AG04450 (cell line): ENCODE measurements around the gene CTXND2. TPM values are rescaled to one million over a fixed set of nuclear protein-coding genes. Genes with fewer than 3 reads are reported as not detected.
A peak's percentile ranks its signal among the peaks of the same experiment; 100 is the strongest.

ENCODE experiments used
- CTCF ChIA-PET: fragments of 300-600, 350-600 bp; formaldehyde crosslinking; extraction: SDS; loops from one replicate; lab custom pipeline; 2022; ENCODE audit warnings: antibody characterized with exemption, inconsistent platforms; lab: Charles Lee
- POLR2A ChIA-PET: fragments of 350-600 bp; formaldehyde crosslinking; extraction: SDS; loops from one replicate; lab custom pipeline; 2021; ENCODE audit warnings: antibody characterized with exemption, inconsistent platforms; lab: Yijun Ruan, JAX
- DNase-seq: peaks from one replicate; pipeline ENCODE4 v3.0.0-alpha.2; 2011; ENCODE audit warnings: low read depth, low spot score
- H3K27ac ChIP-seq: one replicate; pipeline ENCODE4 v1.5.1; 2012; ENCODE audit warnings: low read depth, low read length, control low read depth
- H3K27me3 ChIP-seq: one replicate; pipeline ENCODE4 v1.6.0; 2012; ENCODE audit warnings: low read length; ENCODE audit not compliant: control insufficient read depth, insufficient read depth
- H3K4me3 ChIP-seq: 2 replicates; pipeline ENCODE4 v1.5.1; 2011; ENCODE audit warnings: mild to moderate bottlenecking, low read depth, low read length, control low read depth
- H3K9me3 ChIP-seq: 2 replicates; pipeline ENCODE4 v1.5.1; 2012; ENCODE audit warnings: low read length; ENCODE audit not compliant: control insufficient read depth, insufficient read depth
- CTCF ChIP-seq: IDR thresholded peaks from 2 replicates; pipeline ENCODE4 v1.5.1; 2011; ENCODE audit warnings: low read depth, low read length, control low read depth, inconsistent platforms
- polyA plus RNA-seq: library from polyadenylated mRNA; depleted of rRNA; stranded (reverse); fragments of >200 nt; gene quantifications from 2 replicates; pipeline ENCODE4 v1.2.3, GENCODE V29; 2011; rRNA removed

Gene CTXND2
- polyA plus RNA-seq, 1 experiment, result not detected

GRCh38 chr1:150961756-150962155 lies 74.8 kb downstream of the CTXND2 start:
- H3K9me3 ChIP-seq, result no peaks in the 10 kb centered on the region
- no peak for DNase-seq
- ChIA-PET CTCF (interaction anchor here (1.6 kb wide), 1 partner anchor 18 kb away, joined by 5 read pairs; no protein-coding TSS in a partner anchor), POLR2A (no interaction called here)
- TF ChIP-seq CTCF, result no peak
- H3K4me3 ChIP-seq, result no peak overlapping the region
- H3K27ac ChIP-seq, result peak overlapping the region; percentile 21
- H3K27me3 ChIP-seq, result no peaks in the 10 kb centered on the region

Other genes with a start within 250 kb of the CTXND2 start
- 31.7 and 35.0 TPM in 2 replicates for gene GOLPH3L, start 190.0 kb upstream of the CTXND2 start, polyA plus RNA-seq
- gene HORMAD1, start 166.2 kb upstream of the CTXND2 start, polyA plus RNA-seq, result not detected in 2 replicates
- 5.4 and 7.1 TPM in 2 replicates for gene CTSS, start 121.4 kb upstream of the CTXND2 start, polyA plus RNA-seq
- 65.4 and 72.5 TPM in 2 replicates for gene CTSK, start 78.9 kb upstream of the CTXND2 start, polyA plus RNA-seq
- gene ARNT, start 10.5 kb upstream of the CTXND2 start, polyA plus RNA-seq, result 34.2 and 40.9 TPM in 2 replicates
- 30.8 and 35.5 TPM in 2 replicates for gene SETDB1, start 39.2 kb downstream of the CTXND2 start, polyA plus RNA-seq
- gene CERS2, start 87.7 kb downstream of the CTXND2 start, polyA plus RNA-seq, result 193 and 217 TPM in 2 replicates
- 0.10 and 0.21 TPM in 2 replicates for gene ANXA9, start 95.2 kb downstream of the CTXND2 start, polyA plus RNA-seq
- gene MINDY1, start 119.8 kb downstream of the CTXND2 start, polyA plus RNA-seq, result 12.8 and 18.0 TPM in 2 replicates
- gene PRUNE1, start 121.3 kb downstream of the CTXND2 start, polyA plus RNA-seq, result 18.3 and 21.7 TPM in 2 replicates
- 0.09 and 0.16 TPM in 2 replicates for gene BNIPL, start 149.4 kb downstream of the CTXND2 start, polyA plus RNA-seq
- 1.3 and 1.9 TPM in 2 replicates for gene C1orf56, start 160.6 kb downstream of the CTXND2 start, polyA plus RNA-seq
- gene CDC42SE1, start 172.5 kb downstream of the CTXND2 start, polyA plus RNA-seq, result 66.3 and 70.3 TPM in 2 replicates
- gene MLLT11, start 173.3 kb downstream of the CTXND2 start, polyA plus RNA-seq, result 25.2 and 28.3 TPM in 2 replicates
- 9.8 and 10.0 TPM in 2 replicates for gene GABPB2, start 183.6 kb downstream of the CTXND2 start, polyA plus RNA-seq